Ovary (tissue), 9 donors: ENCODE measurements around the gene FARS2. TPM values are rescaled to one million over a fixed set of nuclear protein-coding genes. Genes with fewer than 3 reads are reported as not detected.
"Not testable (repeated sequence)": the region's sequence is repeated elsewhere in the genome, so short reads cannot be mapped to it uniquely, and the experiment has no call there.

Experiments used
- DNase-seq, 5 donors: peaks; one replicate each; pipeline ENCODE4 v3.0.0-alpha.2; 2019 to 2020
- H3K27ac ChIP-seq, 2 donors: fragments of 200-600 bp; one replicate each; pipeline versions ENCODE4 v1.5.1 to v1.8.0; 2019 to 2022
- H3K27me3 ChIP-seq: fragments of 200-600 bp; one replicate; pipeline ENCODE4 v1.8.0; 2022
- H3K36me3 ChIP-seq: fragments of 200-600 bp; sonication (generic); one replicate; pipeline ENCODE4 v1.5.1; 2019
- H3K4me1 ChIP-seq: one replicate; pipeline ENCODE4 v1.8.1; 2013; ENCODE audit warnings: mild to moderate bottlenecking, moderate library complexity; ENCODE audit not compliant: insufficient read depth
- H3K4me3 ChIP-seq: fragments of 200-600 bp; sonication (generic); one replicate; pipeline ENCODE4 v1.5.1; 2017
- H3K9me3 ChIP-seq, 2 donors: fragments of 200-600 bp in 1 of 2; sonication (generic) in 1 of 2; one replicate each; pipeline versions ENCODE4 v1.5.1 to v1.8.1; 2013 to 2019; ENCODE audit warnings: mild to moderate bottlenecking in 1 of 2, moderate library complexity in 1 of 2
- EP300 ChIP-seq: sonication (generic); formaldehyde crosslinking; IDR thresholded peaks from one replicate; pipeline ENCODE4 v1.6.1; 2017; ENCODE audit warnings: antibody characterized with exemption
- POLR2A ChIP-seq: fragments of 450-650 bp; IDR thresholded peaks from one replicate; pipeline ENCODE4 v1.6.1; 2017; ENCODE audit warnings: antibody characterized with exemption, mild to moderate bottlenecking, moderate library complexity
- WGBS, 3 donors: extraction: QIAGEN DNeasy Blood & Tissue Kit in 1 of 3; methylation state at CpG; one replicate each; pipeline versions ENCODE4 v1.1.5 to v1.1.7; 2013 to 2017; 5-methylcytosine and 5-hydroxymethylcytosine counted together
- intact Hi-C, 4 donors: fragments of 100-400 bp; cut with DNase I; formaldehyde crosslinking; loops; one replicate each; pipeline versions ENCODE4 v1.11.0 to v1.15.1; 2022 to 2023
- polyA plus RNA-seq, 2 donors: library from polyadenylated mRNA; stranded (reverse); fragments of 200-250 nt in 1 of 2; fragments of 350-450 nt in 1 of 2; fragmentation: Illumina TruSeq in 1 of 2; extraction: RNeasy Lipid Tissue Mini Kit (QIAGEN cat#74804) in 1 of 2; gene quantifications; one replicate each; pipeline ENCODE4 v1.2.3, GENCODE V29; 2013 to 2014
- total RNA-seq, 7 donors: library from RNA; depleted of rRNA in 2 of 7; stranded (reverse); fragments of >200 nt in 2 of 7; fragmentation: NEBNext Ultra II Directional in 3 of 7; extraction: Animal tissue kit (Norgen Biotek cat#: 25700) in 3 of 7; gene quantifications; one replicate each; pipeline versions ENCODE4 v1.1.0 to v1.2.4, GENCODE V29; 2016 to 2023
- TF ChIP-seq, protein P1 (sequence below), 3 donors: fragments of 450-650 bp in 2 of 3; fragments of 200-600 bp in 1 of 3; IDR thresholded peaks; one replicate each; pipeline versions ENCODE4 v1.5.1 to v1.8.0; 2016 to 2022; ENCODE audit warnings: antibody characterized with exemption in 3 of 3, mild to moderate bottlenecking in 1 of 3
- donor health status: DM: no; HTN: no; CAD: no; lungs with moderate emphysema.
- donor health status: DM: no; HTN: no; CAD: no.
- donor health status: Bipolar disorder and iron deficiency.
- donor health status: DM: yes; HTN: yes; CAD: no.
- donor health status: DM: no; HTN: no; CAD: no.
- donor health status: DM: yes; HTN: yes; CAD: no.

Gene FARS2
- total and polyA plus RNA-seq, 9 donors, result 9.2 to 17.5 (median 11.0) TPM

DNA sequence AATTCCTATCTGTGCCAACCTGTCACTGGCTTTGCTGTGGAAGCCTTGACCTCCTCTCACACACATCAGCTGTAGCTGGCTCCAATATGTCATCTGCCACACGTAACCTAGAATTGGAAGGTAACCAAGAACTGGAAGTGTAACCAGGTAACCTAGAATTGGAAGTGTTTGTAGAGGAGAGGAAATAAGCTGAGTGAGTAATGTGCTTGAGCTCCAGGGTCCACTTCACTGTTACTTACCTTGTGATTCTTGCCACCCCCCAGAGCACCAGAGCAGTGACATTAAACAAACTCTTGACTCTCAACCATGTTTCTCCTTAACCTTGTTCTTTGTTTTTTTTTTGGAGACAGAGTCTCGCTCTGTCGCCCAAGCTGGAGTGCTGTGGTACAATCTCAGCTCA lies 394.9 kb downstream of the FARS2 start:
- H3K36me3 ChIP-seq, result no peaks in the 10 kb centered on the region
- no peaks in the 10 kb centered on the region for H3K27me3 ChIP-seq
- peaks cover 0 to 4% of the 10 kb centered on the region in 2 donors for H3K9me3 ChIP-seq
- no peak overlapping the region for H3K27ac ChIP-seq
- 86 to 93% (median 87%) methylated on average over 3 of the region's 3 CpGs for WGBS, 3 donors
- DNase-seq, result no peak
- intact Hi-C loops, result no loop called here
- H3K4me3 ChIP-seq, result no peak overlapping the region
- TF ChIP-seq EP300, result no peak
- TF ChIP-seq, protein P1, sequence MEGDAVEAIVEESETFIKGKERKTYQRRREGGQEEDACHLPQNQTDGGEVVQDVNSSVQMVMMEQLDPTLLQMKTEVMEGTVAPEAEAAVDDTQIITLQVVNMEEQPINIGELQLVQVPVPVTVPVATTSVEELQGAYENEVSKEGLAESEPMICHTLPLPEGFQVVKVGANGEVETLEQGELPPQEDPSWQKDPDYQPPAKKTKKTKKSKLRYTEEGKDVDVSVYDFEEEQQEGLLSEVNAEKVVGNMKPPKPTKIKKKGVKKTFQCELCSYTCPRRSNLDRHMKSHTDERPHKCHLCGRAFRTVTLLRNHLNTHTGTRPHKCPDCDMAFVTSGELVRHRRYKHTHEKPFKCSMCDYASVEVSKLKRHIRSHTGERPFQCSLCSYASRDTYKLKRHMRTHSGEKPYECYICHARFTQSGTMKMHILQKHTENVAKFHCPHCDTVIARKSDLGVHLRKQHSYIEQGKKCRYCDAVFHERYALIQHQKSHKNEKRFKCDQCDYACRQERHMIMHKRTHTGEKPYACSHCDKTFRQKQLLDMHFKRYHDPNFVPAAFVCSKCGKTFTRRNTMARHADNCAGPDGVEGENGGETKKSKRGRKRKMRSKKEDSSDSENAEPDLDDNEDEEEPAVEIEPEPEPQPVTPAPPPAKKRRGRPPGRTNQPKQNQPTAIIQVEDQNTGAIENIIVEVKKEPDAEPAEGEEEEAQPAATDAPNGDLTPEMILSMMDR (IDR thresholded peaks at IDR 0.05), result no peak
- no peak for TF ChIP-seq POLR2A
- H3K4me1 ChIP-seq, result no peaks in the 10 kb centered on the region

DNA sequence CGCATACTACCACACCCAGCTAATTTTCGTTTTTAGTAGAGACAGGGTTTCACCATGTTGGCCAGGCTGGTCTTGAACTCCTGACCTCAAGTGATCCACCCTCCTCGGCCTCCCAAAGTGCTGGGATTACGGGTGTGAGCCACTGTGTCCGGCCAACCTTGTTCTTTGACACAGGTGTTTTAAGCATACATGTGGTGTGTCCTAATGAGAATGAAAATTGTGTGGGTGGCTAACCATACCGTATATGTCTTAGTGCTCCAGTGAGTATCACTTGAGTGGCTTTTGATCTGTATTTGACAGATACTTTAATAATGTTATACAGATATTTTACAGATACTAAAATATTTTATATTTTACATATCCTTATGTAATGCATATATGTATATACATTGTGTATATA lies 395.4 kb downstream of the FARS2 start:
- DNase-seq, H3K9me3 ChIP-seq, H3K4me1 ChIP-seq, H3K27ac ChIP-seq, intact Hi-C loops, H3K27me3 ChIP-seq, H3K4me3 ChIP-seq, H3K36me3 ChIP-seq: not testable (repeated sequence)
- WGBS, 3 donors, result 95% methylated on average over 6 of the region's 6 CpGs

DNA sequence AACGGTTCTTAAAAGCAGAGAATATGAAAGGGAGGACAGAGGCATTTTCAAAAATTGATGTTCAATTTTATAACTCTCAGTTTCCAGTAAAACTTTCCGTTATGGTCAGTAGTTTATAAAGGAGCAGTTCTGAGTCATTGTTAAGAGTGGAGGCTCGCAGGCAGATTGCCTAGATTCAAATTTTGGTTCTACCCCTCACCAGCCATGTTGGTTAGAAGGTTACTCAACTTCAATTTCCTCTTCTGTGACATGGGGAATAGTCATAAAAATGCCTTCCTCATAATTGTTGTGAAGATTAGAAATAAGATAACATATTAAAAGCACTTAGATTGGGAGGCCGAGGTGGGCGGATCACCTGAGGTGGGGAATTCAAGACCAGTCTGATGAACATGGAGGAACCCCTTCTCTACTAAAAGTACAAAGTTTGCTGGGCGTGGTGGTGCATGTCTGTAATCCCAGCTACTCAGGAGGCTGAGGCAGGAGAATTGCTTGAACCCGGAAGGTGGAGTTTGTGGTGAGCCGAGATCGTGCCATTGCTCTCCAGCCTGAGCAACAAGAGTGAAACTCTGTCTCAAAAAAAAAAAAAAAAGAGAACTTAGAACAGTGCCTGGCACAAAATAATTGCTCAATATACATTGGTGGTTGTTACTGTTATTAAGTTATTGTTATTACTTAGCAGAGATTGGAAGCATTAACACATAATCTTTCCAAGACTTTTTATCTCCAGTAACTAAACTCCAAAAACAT lies 396.5 kb downstream of the FARS2 start:
- Histone ChIP-seq H3K4me1 (no peaks in the 10 kb centered on the region), H3K27me3 (no peaks in the 10 kb centered on the region), H3K36me3 (no peaks in the 10 kb centered on the region), H3K4me3 (no peak overlapping the region), H3K9me3 (no peaks in the 10 kb centered on the region), H3K27ac (no peak overlapping the region)
- intact Hi-C loops, result no loop called here
- TF ChIP-seq EP300 (no peak), POLR2A (no peak)
- TF ChIP-seq, protein P1 (IDR thresholded peaks at IDR 0.05), result no peak
- DNase-seq, result no peak
- 92 to 93% (median 93%) methylated on average over 9 of the region's 9 CpGs for whole genome bisulfite sequencing, 3 donors

DNA sequence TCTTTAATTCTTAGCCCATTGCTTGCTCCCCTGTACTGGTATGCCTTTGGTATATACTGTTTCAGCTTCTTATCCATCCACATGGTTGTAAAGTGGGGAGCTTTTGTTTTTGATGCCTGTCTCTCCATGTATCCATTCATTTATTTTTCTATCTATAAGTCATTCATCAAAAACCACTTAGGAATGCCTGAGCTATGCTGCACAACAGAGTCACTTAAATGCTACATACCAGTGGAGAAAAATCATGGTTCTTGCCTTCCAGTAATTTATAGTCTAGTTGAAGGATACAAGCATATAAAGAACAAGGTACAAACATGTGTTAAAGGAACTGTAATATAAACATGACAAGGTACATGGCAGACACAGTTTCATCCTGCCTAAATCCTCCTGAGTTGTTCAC lies 398.2 kb downstream of the FARS2 start:
- Histone ChIP-seq H3K36me3 (no peaks in the 10 kb centered on the region), H3K27me3 (no peaks in the 10 kb centered on the region), H3K4me1 (no peaks in the 10 kb centered on the region), H3K9me3 (no peaks in the 10 kb centered on the region), H3K4me3 (no peak overlapping the region), H3K27ac (no peak overlapping the region)
- no peak for DNase-seq
- TF ChIP-seq POLR2A (no peak), EP300 (no peak)
- TF ChIP-seq, protein P1 (IDR thresholded peaks at IDR 0.05), result no peak
- intact Hi-C loops, result no loop called here

DNA sequence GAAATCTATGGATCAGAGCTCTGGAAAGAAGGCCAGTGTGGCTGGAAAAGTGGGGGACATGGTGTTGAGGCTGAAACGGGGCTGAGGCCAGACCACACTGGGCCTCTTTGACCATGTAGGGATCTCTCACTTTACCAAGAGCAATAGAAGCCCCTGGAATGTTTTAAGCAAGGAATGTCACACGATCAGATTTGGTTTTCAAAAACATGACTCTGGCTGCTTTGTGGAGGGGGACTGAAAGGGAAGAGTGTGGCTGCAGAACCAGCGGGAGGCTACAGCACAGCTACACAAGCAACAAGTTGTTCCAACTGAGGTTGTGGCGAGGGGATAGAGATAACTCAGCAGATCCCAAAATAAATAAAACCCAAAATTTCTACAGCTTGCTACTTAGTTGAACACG lies 399.5 kb downstream of the FARS2 start:
- H3K27ac ChIP-seq, result no peak overlapping the region

More for the DNA sequence above, 399.5 kb downstream of the FARS2 start:
- TF ChIP-seq POLR2A (no peak), EP300 (no peak)
- TF ChIP-seq, protein P1 (IDR thresholded peaks at IDR 0.05), result no peak
- Histone ChIP-seq H3K4me1 (no peaks in the 10 kb centered on the region), H3K4me3 (no peak overlapping the region), H3K9me3 (no peaks in the 10 kb centered on the region), H3K27me3 (no peaks in the 10 kb centered on the region), H3K36me3 (no peaks in the 10 kb centered on the region)
- DNase-seq, result no peak
- 61 to 78% (median 66%) methylated on average over 5 of the region's 5 CpGs for WGBS, 3 donors
- intact Hi-C loops, result no loop called here
